H1 (cell line): Measurements from ENCODE around the gene BZW2.

ENCODE experiments used
- CBX8 ChIP-seq: fragments of 300-800, 300-1000 bp; sonication (generic); IDR thresholded peaks from 2 replicates; pipeline ENCODE4 v1.7.1; 2016; ENCODE audit warnings: low read depth, low read length, borderline replicate concordance
- CTCF ChIP-seq, 3 experiments: IDR thresholded peaks; 1 replicate in 2 of 3; 2 replicates in 1 of 3; pipeline versions ENCODE4 v1.5.1 to v1.6.1; 2011; ENCODE audit warnings: low read length in 3 of 3, mild to moderate bottlenecking in 3 of 3, inconsistent platforms in 2 of 3, low read depth in 1 of 3, moderate library complexity in 1 of 3; ENCODE audit not compliant: insufficient read depth in 1 of 3; ENCODE audit errors: control extremely low read depth in 1 of 3
- GABPA ChIP-seq: IDR thresholded peaks from 2 replicates; pipeline ENCODE4 v1.6.1; 2011; ENCODE audit warnings: mild to moderate bottlenecking, low read length, moderate library complexity, borderline replicate concordance; ENCODE audit not compliant: insufficient read depth
- JUN ChIP-seq: IDR thresholded peaks from 2 replicates; pipeline ENCODE4 v1.6.1; 2011; ENCODE audit warnings: low read depth, mild to moderate bottlenecking, improper control_type of control experiment, low read length
- POLR2AphosphoS5 ChIP-seq: IDR thresholded peaks from 2 replicates; pipeline ENCODE4 v1.6.1; 2011; ENCODE audit warnings: low read depth, low read length
- RAD21 ChIP-seq, 2 experiments: IDR thresholded peaks in 1 of 2; conservative IDR thresholded peaks in 1 of 2; 2 replicates each; pipeline ENCODE4 v1.6.1; 2011; ENCODE audit warnings: low read depth in 2 of 2, low read length in 2 of 2, improper control_type of control experiment in 1 of 2, inconsistent platforms in 1 of 2, mild to moderate bottlenecking in 1 of 2, moderate library complexity in 1 of 2
- SP2 ChIP-seq: IDR thresholded peaks from 2 replicates; pipeline ENCODE4 v1.6.1; 2012; ENCODE audit warnings: mild to moderate bottlenecking, low read length, inconsistent platforms
- SRF ChIP-seq: IDR thresholded peaks from 2 replicates; pipeline ENCODE4 v1.6.1; 2011; ENCODE audit warnings: mild to moderate bottlenecking, low read depth, low read length, moderate library complexity
- TAF1 ChIP-seq: IDR thresholded peaks from 2 replicates; pipeline ENCODE4 v1.6.1; 2011; ENCODE audit warnings: mild to moderate bottlenecking, low read depth, low read length
- TEAD4 ChIP-seq: IDR thresholded peaks from 2 replicates; pipeline ENCODE4 v1.6.1; 2012; ENCODE audit warnings: low read depth, low read length, inconsistent platforms, mixed read lengths
- YY1 ChIP-seq: IDR thresholded peaks from 2 replicates; pipeline ENCODE4 v1.6.1; 2011; ENCODE audit warnings: low read depth, mild to moderate bottlenecking, low read length

GRCh38 chr7:16670021-16670420 is 24.0 kb downstream of the BZW2 start:
- TF ChIP-seq SP2 (no peak), SRF (no peak), CBX8 (no peak), GABPA (no peak), CTCF (IDR thresholded peaks at IDR 0.05; ENCODE audit: control extremely low read depth in 1 of 3, insufficient read depth in 1 of 3, low read depth in 1 of 3, low read length in 3 of 3) (no peak), TAF1 (no peak), RAD21 (IDR thresholded peaks at IDR 0.05 in 1 of 2, conservative IDR thresholded peaks at IDR 0.05 in 1 of 2; ENCODE audit: low read depth in 2 of 2, low read length in 2 of 2) (no peak), TEAD4 (no peak), YY1 (no peak), JUN (no peak), POLR2AphosphoS5 (no peak)
